ENCODE measurements around the gene SGSM2.
"Not testable (repeated sequence)": the region's sequence is repeated elsewhere in the genome, so short reads cannot be mapped to it uniquely, and the experiment has no call there.

The SGSM2 gene, protein sequence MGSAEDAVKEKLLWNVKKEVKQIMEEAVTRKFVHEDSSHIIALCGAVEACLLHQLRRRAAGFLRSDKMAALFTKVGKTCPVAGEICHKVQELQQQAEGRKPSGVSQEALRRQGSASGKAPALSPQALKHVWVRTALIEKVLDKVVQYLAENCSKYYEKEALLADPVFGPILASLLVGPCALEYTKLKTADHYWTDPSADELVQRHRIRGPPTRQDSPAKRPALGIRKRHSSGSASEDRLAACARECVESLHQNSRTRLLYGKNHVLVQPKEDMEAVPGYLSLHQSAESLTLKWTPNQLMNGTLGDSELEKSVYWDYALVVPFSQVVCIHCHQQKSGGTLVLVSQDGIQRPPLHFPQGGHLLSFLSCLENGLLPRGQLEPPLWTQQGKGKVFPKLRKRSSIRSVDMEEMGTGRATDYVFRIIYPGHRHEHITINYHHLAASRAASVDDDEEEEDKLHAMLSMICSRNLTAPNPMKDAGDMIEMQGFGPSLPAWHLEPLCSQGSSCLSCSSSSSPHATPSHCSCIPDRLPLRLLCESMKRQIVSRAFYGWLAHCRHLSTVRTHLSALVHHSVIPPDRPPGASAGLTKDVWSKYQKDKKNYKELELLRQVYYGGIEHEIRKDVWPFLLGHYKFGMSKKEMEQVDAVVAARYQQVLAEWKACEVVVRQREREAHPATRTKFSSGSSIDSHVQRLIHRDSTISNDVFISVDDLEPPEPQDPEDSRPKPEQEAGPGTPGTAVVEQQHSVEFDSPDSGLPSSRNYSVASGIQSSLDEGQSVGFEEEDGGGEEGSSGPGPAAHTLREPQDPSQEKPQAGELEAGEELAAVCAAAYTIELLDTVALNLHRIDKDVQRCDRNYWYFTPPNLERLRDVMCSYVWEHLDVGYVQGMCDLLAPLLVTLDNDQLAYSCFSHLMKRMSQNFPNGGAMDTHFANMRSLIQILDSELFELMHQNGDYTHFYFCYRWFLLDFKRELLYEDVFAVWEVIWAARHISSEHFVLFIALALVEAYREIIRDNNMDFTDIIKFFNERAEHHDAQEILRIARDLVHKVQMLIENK

DNA sequence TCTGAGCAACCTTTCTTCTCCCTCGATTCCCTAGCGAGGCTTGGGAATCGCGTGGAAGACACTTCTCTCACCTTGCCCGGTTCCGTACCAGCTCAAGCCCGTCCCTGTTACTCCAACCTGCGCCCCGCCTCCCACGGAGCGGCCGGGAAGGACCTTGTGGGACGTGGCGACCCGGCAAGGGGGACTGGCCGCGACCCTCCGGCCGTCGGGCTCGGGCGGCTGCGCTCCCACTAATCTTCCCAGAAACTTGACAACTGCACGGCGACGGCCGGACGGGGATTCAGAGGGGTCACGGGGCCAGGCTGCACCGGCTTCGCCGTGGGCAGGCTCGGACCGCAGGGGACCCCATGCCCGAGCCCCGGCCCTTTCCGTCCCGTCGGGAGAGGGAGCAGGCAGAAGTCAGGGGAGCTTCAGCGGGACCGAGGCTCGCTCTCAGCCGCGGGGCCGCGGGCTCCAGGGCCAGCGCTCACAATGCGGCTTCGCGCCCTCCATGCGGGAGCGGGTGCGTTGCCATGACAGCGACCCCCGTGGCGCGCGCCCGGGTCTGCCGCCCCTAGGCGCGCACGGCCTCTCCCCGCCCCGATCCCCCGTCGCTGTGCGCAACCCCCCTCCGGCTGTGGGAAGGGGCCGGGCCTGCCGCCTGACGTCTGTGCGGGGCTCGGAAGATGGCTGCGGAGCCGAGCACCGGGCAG is at the start of gene SGSM2:
Gene SGSM2 (plus strand): TSS at position 650 of the 692 bp plus-strand sequence. CDS start 188 bp downstream, outside the sequence.
- Mint-ChIP-seq H3K4me1 (ENCODE audit: low read depth) (peaks cover 26% of the 10 kb centered on the region), H3K27ac (peak within 1 kb of the TSS; percentile 98), H3K27me3 (no peaks in the 10 kb centered on the region), H3K36me3 (peaks cover 14% of the 10 kb centered on the region), H3K9me3 (ENCODE audit: low read depth) (no peaks in the 10 kb centered on the region), H3K4me3 (peak within 1 kb of the TSS; percentile 88)

DNA sequence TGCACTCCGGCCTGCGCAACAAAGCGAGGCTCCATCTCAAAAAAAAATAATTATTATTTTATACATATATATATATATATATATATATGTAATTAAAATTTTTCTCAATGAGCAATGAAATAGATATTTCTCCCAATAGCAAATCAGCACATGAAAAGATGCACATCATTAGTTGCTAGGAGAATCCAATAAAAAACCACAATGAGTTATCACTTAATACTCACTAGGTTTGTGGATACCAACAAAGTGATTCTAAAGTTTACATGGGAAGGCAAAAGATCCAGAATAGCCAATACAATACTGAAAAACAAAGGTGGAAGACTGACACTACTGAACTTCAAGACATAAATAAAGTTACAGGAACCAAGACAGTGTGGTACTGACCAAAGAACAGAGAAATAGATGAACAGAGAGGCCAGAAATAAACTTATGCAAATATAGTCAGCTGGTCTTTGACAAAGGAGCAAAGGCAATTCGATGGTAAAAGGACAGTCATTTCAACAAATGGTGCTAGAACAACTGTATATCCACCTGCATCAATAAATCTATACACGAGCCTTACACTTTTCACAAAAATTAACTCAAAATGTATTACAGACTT is 47.3 kb upstream of the SGSM2 start:
- no peaks in the 10 kb centered on the region for H3K27me3 Mint-ChIP-seq
- peaks cover 12% of the 10 kb centered on the region for H3K36me3 Mint-ChIP-seq
- H3K9me3 Mint-ChIP-seq (ENCODE audit: low read depth), result no peaks in the 10 kb centered on the region
- no peak overlapping the region for H3K4me3 Mint-ChIP-seq
- H3K4me1 Mint-ChIP-seq (ENCODE audit: low read depth), result peaks cover 10% of the 10 kb centered on the region
- peak overlapping the region; percentile 61 for H3K27ac Mint-ChIP-seq

DNA sequence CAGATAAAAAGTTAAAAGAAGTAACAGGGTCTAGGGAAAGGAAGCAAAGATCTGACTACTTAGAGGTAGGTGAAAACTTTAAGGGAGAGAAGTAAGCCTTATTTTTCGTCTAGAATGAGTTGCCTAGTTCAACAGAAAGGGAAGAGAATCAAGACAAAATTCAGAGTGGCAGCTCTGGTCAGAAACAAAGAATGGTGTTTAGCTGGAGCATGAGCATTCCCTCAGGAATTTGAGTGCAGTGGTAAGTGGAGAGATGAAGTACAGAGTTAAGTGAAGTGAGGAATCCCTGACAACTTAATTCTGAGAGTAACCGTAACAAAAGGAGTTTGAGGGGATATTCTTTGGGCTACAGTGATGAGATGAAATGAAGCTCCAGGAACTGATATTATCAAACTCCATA is 45.2 kb upstream of the SGSM2 start:
- H3K27me3 Mint-ChIP-seq, result no peaks in the 10 kb centered on the region
- H3K27ac Mint-ChIP-seq, result no peak overlapping the region
- no peak overlapping the region for H3K4me3 Mint-ChIP-seq
- H3K36me3 Mint-ChIP-seq, result peaks cover 21% of the 10 kb centered on the region
- peaks cover 25% of the 10 kb centered on the region for H3K4me1 Mint-ChIP-seq (ENCODE audit: low read depth)
- no peaks in the 10 kb centered on the region for H3K9me3 Mint-ChIP-seq (ENCODE audit: low read depth)

DNA sequence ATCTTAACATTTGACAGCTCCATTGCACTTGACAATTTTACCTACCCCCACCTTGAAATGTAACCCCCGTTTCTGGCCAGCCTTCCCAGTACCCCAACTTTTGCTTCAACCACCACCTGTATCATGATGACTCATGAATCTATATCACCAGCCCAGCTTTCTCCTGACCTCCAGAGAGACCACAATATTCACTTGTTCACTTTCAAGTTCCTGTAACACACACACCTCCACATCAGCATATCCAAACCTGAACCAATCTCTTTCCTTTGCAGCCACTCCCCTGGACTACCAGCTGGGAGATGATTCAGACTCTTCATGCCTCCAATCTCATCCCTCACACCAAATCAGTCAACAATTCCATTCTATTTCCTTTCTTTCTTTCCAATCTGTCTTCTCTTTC is 41.7 kb upstream of the SGSM2 start:
- Mint-ChIP-seq H3K4me3 (peak overlapping the region; percentile 28), H3K36me3 (peaks cover 27% of the 10 kb centered on the region), H3K27ac (peak overlapping the region; percentile 68), H3K27me3 (no peaks in the 10 kb centered on the region), H3K4me1 (ENCODE audit: low read depth) (peaks cover 44% of the 10 kb centered on the region), H3K9me3 (ENCODE audit: low read depth) (no peaks in the 10 kb centered on the region)

DNA sequence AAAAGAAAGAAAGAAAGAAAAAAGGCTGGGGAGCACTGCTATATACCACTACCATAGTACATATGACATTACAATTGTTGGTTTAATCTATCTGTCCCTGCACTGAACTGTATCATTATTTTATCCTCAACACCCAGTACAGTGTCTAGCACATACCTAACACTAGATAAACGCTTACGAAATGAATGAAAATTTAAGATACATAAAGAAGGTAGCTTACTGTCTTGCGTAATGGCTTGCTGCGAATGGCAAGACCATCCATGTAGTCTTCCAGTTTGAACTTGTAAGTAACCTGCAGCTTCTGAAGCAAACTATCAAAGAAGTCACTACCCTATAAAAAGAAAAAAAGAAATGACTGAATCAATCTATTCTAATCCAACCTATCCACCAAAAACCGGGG is 40.3 kb upstream of the SGSM2 start:
- no peaks in the 10 kb centered on the region for H3K9me3 Mint-ChIP-seq (ENCODE audit: low read depth)
- H3K27me3 Mint-ChIP-seq, result no peaks in the 10 kb centered on the region
- H3K4me1 Mint-ChIP-seq (ENCODE audit: low read depth), result peaks cover 56% of the 10 kb centered on the region
- no peak overlapping the region for H3K27ac Mint-ChIP-seq
- peaks cover 23% of the 10 kb centered on the region for H3K36me3 Mint-ChIP-seq
- no peak overlapping the region for H3K4me3 Mint-ChIP-seq

DNA sequence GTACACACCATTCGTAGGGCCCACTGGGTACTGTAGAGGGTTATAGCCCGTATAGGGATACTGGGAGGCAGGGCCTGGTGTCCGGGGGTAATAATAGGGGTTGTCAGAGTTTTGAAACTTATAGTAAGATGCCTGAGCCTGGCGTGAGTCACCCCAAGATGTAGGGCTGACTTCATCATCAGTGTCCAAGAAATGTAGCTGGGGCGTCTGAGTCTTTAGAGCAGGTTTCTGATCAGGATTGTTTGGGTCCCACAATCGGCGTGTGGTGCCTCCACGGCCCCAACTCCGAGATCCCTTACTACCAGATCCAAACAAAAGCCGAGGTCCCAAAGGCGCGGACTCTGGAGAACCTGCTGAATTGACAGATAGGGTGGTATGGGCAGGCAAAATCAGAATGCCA is 38.2 kb upstream of the SGSM2 start:
- H3K27me3 Mint-ChIP-seq, result no peaks in the 10 kb centered on the region
- no peak overlapping the region for H3K27ac Mint-ChIP-seq
- peaks cover 23% of the 10 kb centered on the region for H3K36me3 Mint-ChIP-seq
- H3K9me3 Mint-ChIP-seq (ENCODE audit: low read depth), result no peaks in the 10 kb centered on the region
- H3K4me3 Mint-ChIP-seq, result no peak overlapping the region
- H3K4me1 Mint-ChIP-seq (ENCODE audit: low read depth), result peaks cover 59% of the 10 kb centered on the region

DNA sequence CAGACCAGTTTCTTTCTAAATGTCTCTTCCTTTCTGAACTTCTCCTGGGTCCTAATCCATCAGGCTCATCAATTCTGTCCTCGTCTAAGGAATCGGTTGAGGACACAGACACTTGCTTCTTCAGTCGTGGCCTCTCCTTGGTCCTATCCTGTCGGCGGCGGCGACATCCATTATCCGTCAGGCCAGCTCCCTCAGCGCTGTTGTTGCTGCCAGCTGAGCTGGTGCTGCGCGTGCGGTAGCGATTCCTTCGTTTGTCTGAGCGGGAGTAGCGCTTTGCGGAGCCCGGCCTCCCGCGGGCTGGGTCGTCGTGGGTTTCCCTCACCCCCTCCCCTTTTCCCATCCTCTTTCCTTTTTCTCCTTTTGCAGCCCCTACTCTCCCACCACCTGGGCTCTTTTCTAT is 37.5 kb upstream of the SGSM2 start:
- peaks cover 56% of the 10 kb centered on the region for H3K4me1 Mint-ChIP-seq (ENCODE audit: low read depth)
- H3K36me3 Mint-ChIP-seq, result peaks cover 21% of the 10 kb centered on the region
- peak overlapping the region; percentile 28 for H3K27ac Mint-ChIP-seq
- H3K4me3 Mint-ChIP-seq, result no peak overlapping the region
- H3K9me3 Mint-ChIP-seq (ENCODE audit: low read depth), result no peaks in the 10 kb centered on the region
- no peaks in the 10 kb centered on the region for H3K27me3 Mint-ChIP-seq

DNA sequence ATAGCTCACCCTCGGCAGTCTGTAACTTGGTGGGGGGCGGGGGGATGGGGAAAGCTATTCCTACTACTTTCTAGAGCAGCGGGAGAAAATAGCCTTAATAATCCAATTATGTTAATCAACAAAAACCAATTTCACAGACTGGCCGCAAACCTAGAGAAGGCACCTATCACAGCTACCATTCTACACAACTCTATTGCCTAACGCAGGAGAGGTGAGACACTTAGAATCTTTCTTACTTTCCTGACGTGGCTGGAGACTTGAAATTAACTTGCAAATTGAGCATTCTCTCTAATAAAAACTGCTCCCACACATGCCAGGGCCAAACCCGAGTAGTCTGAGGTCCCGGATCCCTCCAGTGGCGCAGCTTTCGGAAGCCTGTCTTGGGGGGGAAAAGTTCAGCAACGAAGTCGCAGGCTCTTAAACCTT is 34.5 kb upstream of the SGSM2 start:
- peak overlapping the region; percentile 95 for H3K4me3 Mint-ChIP-seq
- peak overlapping the region; percentile 89 for H3K27ac Mint-ChIP-seq
- H3K9me3 Mint-ChIP-seq (ENCODE audit: low read depth), result no peaks in the 10 kb centered on the region
- peaks cover 49% of the 10 kb centered on the region for H3K4me1 Mint-ChIP-seq (ENCODE audit: low read depth)
- H3K36me3 Mint-ChIP-seq, result peaks cover 13% of the 10 kb centered on the region
- H3K27me3 Mint-ChIP-seq, result no peaks in the 10 kb centered on the region

DNA sequence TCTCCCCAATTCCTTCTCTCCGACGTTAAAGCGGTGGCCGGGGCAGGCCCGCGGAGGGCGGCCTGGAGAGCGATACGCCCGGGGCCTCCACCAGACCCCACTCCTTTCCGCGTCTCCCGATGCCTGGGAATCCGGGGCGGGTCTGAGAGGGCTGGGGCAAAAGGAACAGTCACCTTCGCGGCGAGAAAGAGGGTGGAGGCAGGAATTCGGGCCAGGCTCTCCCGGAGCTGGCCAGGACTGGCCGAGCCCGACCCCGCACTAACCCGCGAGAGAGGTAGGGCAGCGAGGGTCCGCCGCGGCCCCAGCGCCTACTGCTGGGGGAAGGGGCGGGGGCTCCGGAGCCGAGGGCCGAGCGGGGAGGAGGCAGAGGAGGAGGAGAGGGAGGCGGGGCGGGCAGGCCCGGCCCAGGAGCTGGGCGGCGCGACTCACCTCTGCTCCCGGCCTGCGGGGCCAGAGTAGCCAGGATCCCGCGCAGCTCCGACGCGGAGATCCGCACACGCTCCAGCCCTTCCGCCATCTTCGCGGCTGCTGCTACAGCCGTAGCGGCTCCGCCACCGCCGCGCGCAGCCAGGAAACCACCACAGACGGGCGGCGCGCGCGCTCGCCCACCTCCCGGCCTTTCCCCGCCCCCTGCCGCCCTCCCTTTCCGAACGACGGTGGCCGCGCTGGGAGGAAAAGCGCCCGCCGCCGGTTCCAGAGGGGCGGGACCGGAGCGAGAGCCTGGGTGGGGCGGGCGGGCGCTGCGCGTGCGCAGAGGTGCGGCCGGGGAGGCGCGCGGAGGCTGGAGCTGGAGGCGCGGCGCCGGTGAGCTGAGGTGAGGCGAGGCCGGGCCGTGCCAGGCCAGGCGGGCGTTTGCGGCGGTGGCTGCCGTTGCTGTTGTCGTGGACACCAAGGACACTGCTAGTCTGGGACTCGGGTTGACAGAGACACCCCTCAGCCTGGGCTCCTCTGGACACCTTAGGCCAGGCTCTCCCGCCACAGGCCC is 33.8 kb upstream of the SGSM2 start, which contains the start of the genes SMG6 and SRR:
Gene SMG6 (minus strand): TSS at position 582 of the 985 bp plus-strand sequence. CDS start 65 bp downstream, at position 517.
Gene SRR (plus strand): TSS at position 747 of the 985 bp plus-strand sequence. CDS start 11,611 bp downstream, outside the sequence.
- Mint-ChIP-seq H3K27me3 (no peaks in the 10 kb centered on the region), H3K4me3 (peak within 1 kb of the TSS; percentile 95), H3K27ac (peak within 1 kb of the TSS; percentile 89), H3K4me1 (ENCODE audit: low read depth) (peaks cover 45% of the 10 kb centered on the region), H3K36me3 (peaks cover 13% of the 10 kb centered on the region), H3K9me3 (ENCODE audit: low read depth) (no peaks in the 10 kb centered on the region)

DNA sequence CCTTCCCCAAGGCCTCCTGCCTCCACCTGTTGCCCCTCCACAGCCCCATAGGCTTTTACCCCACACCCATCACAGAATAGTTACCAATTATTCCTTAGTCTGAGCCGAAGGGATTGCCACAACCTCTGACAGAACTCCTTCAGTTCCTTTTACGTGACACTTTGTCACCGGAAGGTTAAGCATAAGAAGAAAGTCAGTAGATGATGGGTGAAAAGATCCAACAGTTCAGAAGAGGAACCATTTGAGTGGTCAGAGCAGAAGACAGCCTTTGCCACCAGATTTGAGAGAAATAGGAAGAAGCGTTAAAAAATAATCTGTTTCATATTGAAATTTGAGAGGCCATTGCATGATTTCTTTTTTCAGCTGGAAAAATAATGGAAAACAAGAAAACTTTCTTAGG is 32.4 kb upstream of the SGSM2 start:
- no peak overlapping the region for H3K27ac Mint-ChIP-seq
- H3K27me3 Mint-ChIP-seq, result no peaks in the 10 kb centered on the region
- H3K9me3 Mint-ChIP-seq (ENCODE audit: low read depth), result no peaks in the 10 kb centered on the region
- peaks cover 10% of the 10 kb centered on the region for H3K36me3 Mint-ChIP-seq
- peak overlapping the region; percentile 80 for H3K4me3 Mint-ChIP-seq
- peaks cover 43% of the 10 kb centered on the region for H3K4me1 Mint-ChIP-seq (ENCODE audit: low read depth)

DNA sequence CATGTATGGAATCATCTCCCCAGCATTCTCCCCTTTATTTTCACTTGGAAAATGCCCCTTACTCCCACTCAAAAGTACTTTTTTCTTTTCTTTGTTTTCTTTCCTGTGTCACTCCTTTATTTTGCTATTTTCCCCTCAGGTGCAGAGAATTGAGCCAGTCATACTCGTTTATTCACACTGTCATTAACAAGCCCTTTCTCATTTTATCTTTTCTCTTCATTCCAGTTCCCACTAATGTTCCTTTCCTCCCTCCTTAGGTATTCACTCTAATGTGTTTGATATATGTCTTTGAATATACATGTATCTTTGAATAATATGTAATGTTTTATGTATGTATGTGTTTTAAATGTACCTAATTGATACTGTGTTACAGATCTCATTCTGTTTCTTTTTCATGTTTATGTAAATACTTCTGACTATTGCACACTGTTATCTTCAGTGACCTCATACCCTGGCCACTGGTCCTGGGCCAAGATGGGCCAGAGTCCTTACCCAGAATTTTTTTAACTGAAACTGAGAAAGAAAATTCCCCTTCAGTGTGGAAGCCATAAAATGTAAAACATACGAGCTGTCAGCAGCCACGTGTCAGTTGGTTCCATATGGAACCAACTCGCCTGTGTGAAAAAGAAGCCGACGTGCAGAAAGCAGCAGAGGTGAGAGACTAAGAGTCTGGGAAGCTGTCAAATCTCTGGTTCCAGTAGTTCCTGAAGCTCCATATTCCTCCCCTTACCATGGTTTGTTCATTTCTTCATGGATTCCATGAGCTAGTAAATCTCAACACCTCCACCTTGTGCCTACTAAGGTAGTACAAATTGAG is 27.8 kb upstream of the SGSM2 start:
- H3K36me3 Mint-ChIP-seq, result peaks cover 4% of the 10 kb centered on the region
- H3K4me3 Mint-ChIP-seq, result no peak overlapping the region
- no peaks in the 10 kb centered on the region for H3K27me3 Mint-ChIP-seq
- peaks cover 19% of the 10 kb centered on the region for H3K4me1 Mint-ChIP-seq (ENCODE audit: low read depth)
- no peak overlapping the region for H3K27ac Mint-ChIP-seq
- no peaks in the 10 kb centered on the region for H3K9me3 Mint-ChIP-seq (ENCODE audit: low read depth)

DNA sequence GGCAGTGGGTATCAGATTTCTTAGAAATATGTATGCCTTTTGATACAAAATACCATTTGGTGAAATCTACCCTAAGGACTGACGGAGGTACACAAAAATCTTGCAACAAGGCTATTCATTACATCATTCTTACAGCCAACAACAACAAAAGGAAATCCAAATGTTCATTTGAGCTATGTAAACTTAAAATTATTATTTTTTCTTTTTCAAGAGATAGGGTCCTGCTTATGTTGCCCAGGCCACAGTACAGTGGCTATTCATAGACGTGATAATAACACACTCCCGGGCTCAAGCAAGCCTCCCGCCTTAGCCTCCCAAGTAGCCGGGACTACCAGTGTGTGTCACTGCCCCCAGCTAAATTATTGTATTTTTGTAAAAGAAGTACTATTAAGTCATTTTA is 24.6 kb upstream of the SGSM2 start:
- Mint-ChIP-seq H3K27ac (no peak overlapping the region), H3K4me1 (ENCODE audit: low read depth) (peaks cover 2% of the 10 kb centered on the region), H3K36me3 (no peaks in the 10 kb centered on the region), H3K4me3 (no peak overlapping the region), H3K9me3 (ENCODE audit: low read depth) (no peaks in the 10 kb centered on the region), H3K27me3 (no peaks in the 10 kb centered on the region)

DNA sequence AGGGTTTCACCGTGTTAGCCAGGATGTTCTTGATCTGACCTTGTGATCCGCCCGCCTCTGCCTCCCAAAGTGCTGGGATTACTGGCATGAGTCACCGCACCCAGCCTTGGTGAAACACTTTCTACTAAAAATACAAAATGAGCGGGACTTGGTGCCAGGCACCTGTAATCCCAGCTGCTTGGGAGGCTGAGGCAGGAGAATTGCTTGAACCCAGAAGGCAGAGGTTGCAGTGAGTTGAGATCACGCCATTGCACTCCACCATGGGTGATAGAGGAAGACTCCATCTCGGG is 20.4 kb upstream of the SGSM2 start:
- H3K4me1 Mint-ChIP-seq (ENCODE audit: low read depth); H3K4me3 Mint-ChIP-seq; H3K36me3 Mint-ChIP-seq; H3K9me3 Mint-ChIP-seq (ENCODE audit: low read depth); H3K27ac Mint-ChIP-seq; H3K27me3 Mint-ChIP-seq: not testable (repeated sequence)

All from activated naive CD8-positive, alpha-beta T cell (primary cell).